ENCODE results near the gene ZNF525.
"Not testable (repeated sequence)": the region's sequence is repeated elsewhere in the genome, so short reads cannot be mapped to it uniquely, and the experiment has no call there.

Gene ZNF525

DNA sequence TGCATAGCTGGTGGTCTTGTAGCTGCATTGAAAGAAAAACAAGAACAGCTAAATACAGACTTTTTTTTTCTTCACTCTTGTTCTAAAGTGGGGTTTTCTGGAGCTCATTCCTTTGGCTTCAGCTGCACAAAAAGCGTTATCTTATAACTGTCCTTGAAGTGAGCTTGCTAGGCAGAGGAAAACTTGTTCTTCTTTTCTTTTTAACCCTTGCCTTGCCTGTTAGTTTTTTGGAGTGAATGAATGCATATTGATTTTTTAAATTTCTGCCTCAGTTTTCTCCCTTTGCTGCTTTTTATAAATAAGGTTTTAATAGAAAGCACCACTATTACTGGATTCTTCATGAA, 31.0 kb downstream of the ZNF525 start:
- DNase-seq (ENCODE audit: extremely low read depth, low read depth): no peak
- TF ChIP-seq CTCF (IDR thresholded peaks at IDR 0.05; ENCODE audit: low read depth, low read length, missing control alignments): no peak
- H3K4me3 ChIP-seq (replicated peaks; ENCODE audit: low read depth, low read length): peak overlapping the region; percentile 56

- not testable (repeated sequence) for H3K4me3 ChIP-seq (replicated peaks; ENCODE audit: low read depth, low read length); DNase-seq (ENCODE audit: extremely low read depth, low read depth)
These were observed 32.4 kb downstream of the ZNF525 start for GRCh38 chr19:53397918-53398317.

GRCh38 chr19:53409505-53410204, 44.1 kb downstream of the ZNF525 start:
- H3K4me3 ChIP-seq (replicated peaks; ENCODE audit: low read depth, low read length): no peak overlapping the region
- no peak for TF ChIP-seq CTCF (IDR thresholded peaks at IDR 0.05; ENCODE audit: low read depth, low read length, missing control alignments)
- no peak for DNase-seq (ENCODE audit: extremely low read depth, low read depth)

DNA sequence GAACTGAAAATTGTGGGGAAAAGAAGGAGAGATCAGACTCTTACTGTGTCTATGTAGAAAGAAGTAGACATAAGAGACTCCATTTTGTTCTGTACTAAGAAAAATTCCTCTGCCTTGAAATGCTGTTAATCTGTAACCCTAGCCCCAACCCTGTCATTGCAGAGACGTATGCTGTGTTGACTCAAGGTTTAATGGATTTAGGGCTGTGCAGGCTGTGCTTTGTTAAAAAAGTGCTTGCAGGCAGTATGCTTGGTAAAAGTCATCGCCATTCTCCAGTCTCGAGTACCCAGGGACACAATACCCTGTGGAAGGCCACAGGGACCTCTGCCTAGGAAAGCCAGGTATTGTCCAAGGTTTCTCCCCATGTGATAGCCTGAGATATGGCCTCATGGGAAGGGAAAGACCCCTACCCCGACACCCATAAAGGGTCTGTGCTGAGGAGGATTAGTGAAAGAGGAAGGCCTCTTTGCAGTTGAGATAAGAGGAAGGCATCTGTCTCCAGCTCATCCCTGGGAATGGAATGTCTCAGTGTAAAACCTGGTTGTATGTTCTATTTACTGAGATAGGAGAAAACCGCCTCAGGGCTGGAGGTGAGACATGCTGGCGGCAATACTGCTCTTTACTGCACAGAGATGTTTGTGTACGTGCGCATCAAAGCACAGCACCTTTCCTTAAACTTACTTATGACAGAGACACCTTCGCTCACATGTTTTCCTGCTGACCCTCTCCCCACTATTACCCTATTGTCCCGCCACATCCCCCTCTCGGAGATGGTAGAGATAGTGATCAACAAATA, 55.2 kb downstream of the ZNF525 start:
- not testable (repeated sequence) for DNase-seq (ENCODE audit: extremely low read depth, low read depth)

GRCh38 chr19:53422551-53422950, 57.0 kb downstream of the ZNF525 start:
- no peak for DNase-seq (ENCODE audit: extremely low read depth, low read depth)
- H3K4me3 ChIP-seq (replicated peaks; ENCODE audit: low read depth, low read length): no peak overlapping the region
- TF ChIP-seq CTCF (IDR thresholded peaks at IDR 0.05; ENCODE audit: low read depth, low read length, missing control alignments): no peak

More for the DNA sequence above, 55.2 kb downstream of the ZNF525 start:
- H3K4me3 ChIP-seq (replicated peaks; ENCODE audit: low read depth, low read length): not testable (repeated sequence)

GRCh38 chr19:53423074-53423473, 57.6 kb downstream of the ZNF525 start:
- not testable (repeated sequence) for H3K4me3 ChIP-seq (replicated peaks; ENCODE audit: low read depth, low read length); DNase-seq (ENCODE audit: extremely low read depth, low read depth)

DNA sequence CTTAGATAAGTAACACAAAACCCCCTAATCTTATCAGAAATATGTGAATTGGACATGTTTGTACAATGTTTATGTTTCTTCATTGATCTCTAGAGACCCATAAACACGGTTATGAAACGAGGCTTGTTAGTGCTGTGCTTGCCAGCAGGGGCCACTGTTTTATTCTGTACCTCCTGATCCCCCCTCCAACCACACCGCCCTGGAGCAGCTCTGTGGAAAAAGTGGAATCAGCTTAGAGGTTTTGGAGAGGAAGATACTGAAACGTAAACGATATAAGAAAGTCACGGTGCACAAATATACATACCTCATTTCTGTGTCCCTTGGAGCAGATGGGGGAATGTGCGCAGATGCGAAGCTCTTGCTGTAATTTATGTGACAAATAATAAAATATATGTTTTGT, 58.2 kb downstream of the ZNF525 start:
- H3K4me3 ChIP-seq (replicated peaks; ENCODE audit: low read depth, low read length); DNase-seq (ENCODE audit: extremely low read depth, low read depth): not testable (repeated sequence)

GRCh38 chr19:53424968-53425597, 59.6 kb downstream of the ZNF525 start:
- peak; percentile 16 for DNase-seq (ENCODE audit: extremely low read depth, low read depth)
- H3K4me3 ChIP-seq (replicated peaks; ENCODE audit: low read depth, low read length): no peak overlapping the region
- peak; percentile 63 for TF ChIP-seq CTCF (IDR thresholded peaks at IDR 0.05; ENCODE audit: low read depth, low read length, missing control alignments)

All from HFF-Myc (cell line).